Measurements from ENCODE around the gene G6PC3.

DNA sequence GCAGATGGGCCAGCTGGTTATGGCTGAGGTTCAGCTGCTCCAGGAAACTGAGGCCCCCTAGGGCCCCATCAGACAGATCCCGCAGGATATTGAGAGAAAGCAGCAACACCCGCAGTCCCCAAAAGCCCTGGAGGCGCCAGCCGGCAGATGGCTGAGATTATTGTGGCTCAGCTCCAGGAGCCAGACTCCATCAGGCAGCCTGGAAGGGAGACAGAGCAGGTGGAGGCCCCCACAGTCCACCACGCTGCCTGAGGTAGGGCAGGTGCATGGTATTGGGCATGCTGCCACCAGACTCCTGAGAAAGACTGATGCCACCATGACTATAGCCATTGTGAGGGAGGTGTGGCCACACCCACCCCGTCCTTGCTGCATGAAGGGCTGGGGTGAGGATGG, 46.3 kb upstream of the G6PC3 start:
- TF ChIP-seq FOXM1 (IDR thresholded peaks at IDR 0.05; ENCODE audit: borderline replicate concordance, low read depth) (no peak), NFIC (IDR thresholded peaks at IDR 0.05) (no peak)
